Neural cell (in vitro differentiated cells): ENCODE results near the gene SUCLG2.

ENCODE experiments used
- EZH2 ChIP-seq: fragments of 200-600, 300-800 bp; shearing (Covaris generic), sonication (generic); IDR thresholded peaks from 2 replicates; pipeline ENCODE4 v1.6.1; 2014; ENCODE audit warnings: antibody characterized with exemption, low read length, borderline replicate concordance, mild to moderate bottlenecking; ENCODE audit not compliant: insufficient read depth, poor library complexity, severe bottlenecking
- RAD21 ChIP-seq: fragments of 450-650 bp; conservative IDR thresholded peaks from 2 replicates; pipeline ENCODE4 v1.6.1; 2014; ENCODE audit warnings: antibody characterized with exemption, mild to moderate bottlenecking, moderate library complexity
- SMC3 ChIP-seq: fragments of 450-650 bp; conservative IDR thresholded peaks from 2 replicates; pipeline ENCODE4 v1.6.1; 2014; ENCODE audit warnings: antibody characterized with exemption, mild to moderate bottlenecking, moderate library complexity; ENCODE audit not compliant: poor library complexity
- TF ChIP-seq, protein P1 (sequence below): fragments of 450-650 bp; IDR thresholded peaks from 2 replicates; pipeline ENCODE4 v1.5.1; 2014; ENCODE audit warnings: antibody characterized with exemption, mild to moderate bottlenecking, moderate library complexity; ENCODE audit not compliant: poor library complexity, severe bottlenecking

DNA sequence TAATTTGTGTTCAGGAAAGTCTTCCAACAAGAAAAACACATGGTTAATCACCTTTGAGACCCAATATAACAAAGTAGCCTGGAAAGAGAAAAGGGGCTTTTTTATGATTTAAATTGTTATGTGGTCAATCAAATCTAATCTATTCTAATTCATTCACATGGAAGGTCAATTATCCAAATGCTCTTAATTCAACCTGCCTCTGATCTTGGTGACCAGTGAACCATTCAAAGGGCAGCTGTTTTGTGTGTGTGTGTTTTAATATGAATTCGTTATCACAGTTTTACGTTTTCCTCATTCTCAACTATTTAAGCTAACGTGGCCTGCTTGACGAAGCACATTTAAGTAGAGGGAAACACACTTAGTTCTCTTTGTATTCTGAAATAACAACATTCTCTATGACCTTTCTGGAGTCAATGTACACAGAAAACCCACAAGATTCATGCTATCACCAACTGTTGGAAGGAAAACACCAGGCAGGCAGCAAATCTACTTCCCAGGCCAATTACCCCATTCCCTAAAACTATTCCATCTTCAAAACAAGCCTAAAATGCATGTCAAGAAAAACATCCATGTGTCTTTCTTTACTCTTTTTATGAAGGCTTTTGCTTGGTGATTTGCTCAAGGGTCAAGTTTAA, 195.4 kb downstream of the SUCLG2 start:
- no peak for TF ChIP-seq EZH2
- TF ChIP-seq, protein P1, sequence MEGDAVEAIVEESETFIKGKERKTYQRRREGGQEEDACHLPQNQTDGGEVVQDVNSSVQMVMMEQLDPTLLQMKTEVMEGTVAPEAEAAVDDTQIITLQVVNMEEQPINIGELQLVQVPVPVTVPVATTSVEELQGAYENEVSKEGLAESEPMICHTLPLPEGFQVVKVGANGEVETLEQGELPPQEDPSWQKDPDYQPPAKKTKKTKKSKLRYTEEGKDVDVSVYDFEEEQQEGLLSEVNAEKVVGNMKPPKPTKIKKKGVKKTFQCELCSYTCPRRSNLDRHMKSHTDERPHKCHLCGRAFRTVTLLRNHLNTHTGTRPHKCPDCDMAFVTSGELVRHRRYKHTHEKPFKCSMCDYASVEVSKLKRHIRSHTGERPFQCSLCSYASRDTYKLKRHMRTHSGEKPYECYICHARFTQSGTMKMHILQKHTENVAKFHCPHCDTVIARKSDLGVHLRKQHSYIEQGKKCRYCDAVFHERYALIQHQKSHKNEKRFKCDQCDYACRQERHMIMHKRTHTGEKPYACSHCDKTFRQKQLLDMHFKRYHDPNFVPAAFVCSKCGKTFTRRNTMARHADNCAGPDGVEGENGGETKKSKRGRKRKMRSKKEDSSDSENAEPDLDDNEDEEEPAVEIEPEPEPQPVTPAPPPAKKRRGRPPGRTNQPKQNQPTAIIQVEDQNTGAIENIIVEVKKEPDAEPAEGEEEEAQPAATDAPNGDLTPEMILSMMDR, result no peak
- no peak for TF ChIP-seq RAD21
- TF ChIP-seq SMC3, result no peak
